A673 (cell line): ENCODE results near the gene SGMS1.

Source experiments
- CTCF ChIP-seq: fragments of 300-800, 200-600 bp; sonication (generic); conservative IDR thresholded peaks from 2 replicates; pipeline ENCODE4 v1.5.1; 2017; ENCODE audit warnings: low read depth, mild to moderate bottlenecking, antibody characterized with exemption, low read length, moderate library complexity, mixed read lengths
- EZH2 ChIP-seq: fragments of 200-600 bp; sonication (generic); IDR thresholded peaks from 2 replicates; pipeline ENCODE4 v1.6.1; 2017; ENCODE audit warnings: borderline replicate concordance, low read depth, mild to moderate bottlenecking, mixed read lengths, antibody characterized with exemption, low read length; ENCODE audit not compliant: poor library complexity, severe bottlenecking

DNA sequence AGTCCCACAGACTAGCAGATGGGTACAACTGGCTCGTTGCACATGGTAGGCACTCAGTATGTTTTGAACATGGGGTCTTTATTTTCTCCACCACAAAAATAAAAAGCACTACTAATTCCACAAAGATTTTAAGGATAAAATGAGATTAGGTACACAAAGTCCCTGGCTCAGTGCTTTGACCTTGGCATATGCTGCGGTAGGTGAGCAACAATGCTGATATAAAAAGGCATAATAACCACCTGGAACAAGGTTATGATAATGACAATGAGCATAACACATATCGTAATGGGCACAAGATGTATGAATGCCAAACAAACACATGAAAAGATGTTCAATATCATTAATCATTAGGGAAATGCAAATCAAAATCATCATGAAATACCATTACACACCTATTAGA, 26.9 kb downstream of the SGMS1 start:
- TF ChIP-seq CTCF (no peak), EZH2 (no peak)
